ENCODE results near the gene CD59. TPM values are rescaled to one million over a fixed set of nuclear protein-coding genes. Genes with fewer than 3 reads are reported as not detected.

The CD59 gene
- total RNA-seq, 1 experiment from 2014 or later = 597 TPM

- no peak for TF ChIP-seq CTCF (IDR thresholded peaks at IDR 0.05; ENCODE audit: unreplicated experiment)
- ChIA-PET CTCF (interaction anchor here (1.1 kb wide), 1 partner anchor 28 kb away, joined by 3 read pairs; no protein-coding TSS in a partner anchor), POLR2A (interaction anchor here (1.2 kb wide), 1 partner anchor 36 kb away, joined by 3 read pairs; no protein-coding TSS in a partner anchor)
- no TSS peak for BruUV-seq (replicated peaks)
- Mint-ChIP-seq H3K4me3 (ENCODE audit: unreplicated experiment) (no peak overlapping the region), H3K27me3 (ENCODE audit: insufficient read depth, unreplicated experiment) (peaks cover 32% of the 10 kb centered on the region), H3K9me3 (ENCODE audit: unreplicated experiment) (no peaks in the 10 kb centered on the region), H3K27ac (ENCODE audit: low read depth, unreplicated experiment) (no peak overlapping the region), H3K36me3 (ENCODE audit: insufficient read depth, unreplicated experiment) (no peaks in the 10 kb centered on the region), H3K4me1 (ENCODE audit: insufficient read depth, unreplicated experiment) (peaks cover 6% of the 10 kb centered on the region)
- intact Hi-C loops (cut with micrococcal nuclease) = no loop called here
- DNase-seq (ENCODE audit: unreplicated experiment) = no peak
These were observed 42.5 kb upstream of the CD59 start for GRCh38 chr11:33778675-33779074.

GRCh38 chr11:33777906-33778305 is 41.7 kb upstream of the CD59 start:
- Mint-ChIP-seq H3K27ac (ENCODE audit: low read depth, unreplicated experiment) (no peak overlapping the region), H3K9me3 (ENCODE audit: unreplicated experiment) (no peaks in the 10 kb centered on the region), H3K4me3 (ENCODE audit: unreplicated experiment) (no peak overlapping the region), H3K27me3 (ENCODE audit: insufficient read depth, unreplicated experiment) (peaks cover 25% of the 10 kb centered on the region), H3K36me3 (ENCODE audit: insufficient read depth, unreplicated experiment) (no peaks in the 10 kb centered on the region), H3K4me1 (ENCODE audit: insufficient read depth, unreplicated experiment) (peaks cover 9% of the 10 kb centered on the region)
- no peak for DNase-seq (ENCODE audit: unreplicated experiment)
- no peak for TF ChIP-seq CTCF (IDR thresholded peaks at IDR 0.05; ENCODE audit: unreplicated experiment)
- ChIA-PET CTCF (interaction anchor here (0.6 to 1.1 kb wide), 3 partner anchors 18 to 663 kb away, joined by 3 read pairs; no protein-coding TSS in a partner anchor), POLR2A (interaction anchor here (0.6 to 1.2 kb wide), 2 partner anchors 35 to 616 kb away, joined by 3 read pairs; no protein-coding TSS in a partner anchor)
- intact Hi-C loops (cut with micrococcal nuclease) = no loop called here
- BruUV-seq (replicated peaks) = no TSS peak

- peaks cover 18% of the 10 kb centered on the region for H3K4me1 Mint-ChIP-seq (ENCODE audit: insufficient read depth, unreplicated experiment)
- DNase-seq (ENCODE audit: unreplicated experiment) = no peak
- ChIA-PET POLR2A (interaction anchor here (0.5 to 0.7 kb wide), 2 partner anchors 10 to 40 kb away, joined by 3 to 4 read pairs; partner anchors contain the start of gene CD59), CTCF (interaction anchor here (2.7 kb wide), 1 partner anchor 32 kb away, joined by 17 read pairs; no protein-coding TSS in a partner anchor)
- H3K36me3 Mint-ChIP-seq (ENCODE audit: insufficient read depth, unreplicated experiment) = no peaks in the 10 kb centered on the region
- BruUV-seq (replicated peaks) = no TSS peak
- H3K9me3 Mint-ChIP-seq (ENCODE audit: unreplicated experiment) = no peaks in the 10 kb centered on the region
- TF ChIP-seq CTCF (IDR thresholded peaks at IDR 0.05; ENCODE audit: unreplicated experiment) = no peak
- H3K4me3 Mint-ChIP-seq (ENCODE audit: unreplicated experiment) = peak overlapping the region; percentile 88
- no peak overlapping the region for H3K27ac Mint-ChIP-seq (ENCODE audit: low read depth, unreplicated experiment)
- intact Hi-C loops (cut with micrococcal nuclease) = no loop called here
- H3K27me3 Mint-ChIP-seq (ENCODE audit: insufficient read depth, unreplicated experiment) = peaks cover 11% of the 10 kb centered on the region
These were observed 39.7 kb upstream of the CD59 start for GRCh38 chr11:33775832-33776470.

GRCh38 chr11:33775467-33775807 is 39.2 kb upstream of the CD59 start:
- ChIA-PET CTCF (interaction anchor here (0.5 to 2.7 kb wide), 3 partner anchors 10 to 1470 kb away, joined by 3 to 17 read pairs (median 5); no protein-coding TSS in a partner anchor), POLR2A (interaction anchor here (0.6 to 2.9 kb wide), 9 partner anchors 18 to 1359 kb away, joined by 3 to 11 read pairs (median 3); partner anchors contain the start of gene CD59)
- intact Hi-C loops (cut with micrococcal nuclease) = no loop called here
- Mint-ChIP-seq H3K36me3 (ENCODE audit: insufficient read depth, unreplicated experiment) (no peaks in the 10 kb centered on the region), H3K9me3 (ENCODE audit: unreplicated experiment) (no peaks in the 10 kb centered on the region), H3K4me3 (ENCODE audit: unreplicated experiment) (peak overlapping the region; percentile 88), H3K27me3 (ENCODE audit: insufficient read depth, unreplicated experiment) (peaks cover 11% of the 10 kb centered on the region), H3K27ac (ENCODE audit: low read depth, unreplicated experiment) (no peak overlapping the region), H3K4me1 (ENCODE audit: insufficient read depth, unreplicated experiment) (peaks cover 20% of the 10 kb centered on the region)
- no peak for DNase-seq (ENCODE audit: unreplicated experiment)
- no peak for TF ChIP-seq CTCF (IDR thresholded peaks at IDR 0.05; ENCODE audit: unreplicated experiment)
- BruUV-seq (replicated peaks) = no TSS peak

Measured in MCF 10A (cell line).